ENCODE measurements around the gene RABAC1. TPM values are rescaled to one million over a fixed set of nuclear protein-coding genes. Genes with fewer than 3 reads are reported as not detected.

The RABAC1 gene
- total and polyA plus RNA-seq, 2 donors from 2014 or later, result 146 to 333 TPM

DNA sequence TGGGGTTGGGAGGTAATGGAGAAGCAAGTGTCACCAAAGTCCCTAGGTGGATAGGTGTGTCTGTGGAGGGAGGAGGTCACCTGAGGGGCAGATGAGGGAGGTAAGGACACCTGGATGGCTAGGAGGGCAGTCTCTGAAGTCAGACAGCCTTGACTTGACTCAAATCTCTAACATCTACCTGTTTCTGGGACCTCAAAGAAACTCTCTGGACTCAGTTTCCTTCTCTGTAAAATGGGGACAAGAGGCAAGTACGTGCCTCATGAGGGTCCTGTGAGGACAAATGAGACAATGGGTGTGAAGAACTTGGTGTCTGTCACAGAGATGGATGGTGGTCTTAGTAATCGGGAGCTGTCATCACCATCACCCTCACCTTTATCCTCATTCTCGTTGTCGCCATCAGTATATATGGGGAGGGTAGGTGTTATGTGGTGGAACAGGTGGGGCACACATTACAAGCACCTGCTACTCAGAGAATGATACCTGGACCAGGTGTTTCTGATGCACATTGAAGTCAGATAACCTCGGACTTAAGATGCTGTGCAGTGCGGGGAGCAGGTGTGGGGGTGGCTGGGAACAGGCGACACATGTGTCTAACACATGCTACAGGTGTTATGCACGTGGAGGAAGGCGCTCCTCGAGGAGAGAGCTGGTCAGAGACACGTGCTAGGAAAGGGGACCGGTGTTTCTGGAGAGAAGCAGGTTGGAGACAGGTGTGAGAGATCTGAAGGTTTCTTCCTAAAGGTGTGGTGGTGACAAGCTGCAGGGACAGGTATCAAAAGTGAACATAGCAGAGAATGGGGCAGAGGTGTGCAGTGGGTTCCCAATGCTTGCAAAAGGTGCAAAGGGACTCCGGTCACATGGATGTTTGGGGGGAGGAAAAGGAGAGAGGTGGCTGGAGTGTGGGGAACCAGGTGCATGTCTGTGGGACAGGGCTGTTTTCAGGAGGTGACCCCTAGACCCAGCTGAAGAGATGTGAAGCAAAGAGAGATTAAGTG, 34.7 kb downstream of the RABAC1 start:
- Histone ChIP-seq H3K9me3 (ENCODE audit: control insufficient read depth in 2 of 3, insufficient read depth in 1 of 3, low read length in 3 of 3) (peaks cover 0 to 4% (median 0%) of the 10 kb centered on the region in 3 donors), H3K9ac (ENCODE audit: low read length in 3 of 3) (no peak overlapping the region), H3K36me3 (ENCODE audit: control insufficient read depth in 2 of 3, insufficient read depth in 3 of 3, low read length in 3 of 3) (no peaks in the 10 kb centered on the region), H3K4me3 (ENCODE audit: low read length in 3 of 3) (no peak overlapping the region), H3K27ac (ENCODE audit: low read depth in 2 of 2, low read length in 2 of 2) (no peak overlapping the region), H3K4me1 (ENCODE audit: control insufficient read depth in 2 of 3, insufficient read depth in 2 of 3, low read depth in 1 of 3, low read length in 3 of 3) (peaks cover 0 to 6% (median 4%) of the 10 kb centered on the region in 3 donors), H3K27me3 (ENCODE audit: control insufficient read depth, insufficient read depth, low read length) (peaks cover 68% of the 10 kb centered on the region)
- TF ChIP-seq, protein P1, sequence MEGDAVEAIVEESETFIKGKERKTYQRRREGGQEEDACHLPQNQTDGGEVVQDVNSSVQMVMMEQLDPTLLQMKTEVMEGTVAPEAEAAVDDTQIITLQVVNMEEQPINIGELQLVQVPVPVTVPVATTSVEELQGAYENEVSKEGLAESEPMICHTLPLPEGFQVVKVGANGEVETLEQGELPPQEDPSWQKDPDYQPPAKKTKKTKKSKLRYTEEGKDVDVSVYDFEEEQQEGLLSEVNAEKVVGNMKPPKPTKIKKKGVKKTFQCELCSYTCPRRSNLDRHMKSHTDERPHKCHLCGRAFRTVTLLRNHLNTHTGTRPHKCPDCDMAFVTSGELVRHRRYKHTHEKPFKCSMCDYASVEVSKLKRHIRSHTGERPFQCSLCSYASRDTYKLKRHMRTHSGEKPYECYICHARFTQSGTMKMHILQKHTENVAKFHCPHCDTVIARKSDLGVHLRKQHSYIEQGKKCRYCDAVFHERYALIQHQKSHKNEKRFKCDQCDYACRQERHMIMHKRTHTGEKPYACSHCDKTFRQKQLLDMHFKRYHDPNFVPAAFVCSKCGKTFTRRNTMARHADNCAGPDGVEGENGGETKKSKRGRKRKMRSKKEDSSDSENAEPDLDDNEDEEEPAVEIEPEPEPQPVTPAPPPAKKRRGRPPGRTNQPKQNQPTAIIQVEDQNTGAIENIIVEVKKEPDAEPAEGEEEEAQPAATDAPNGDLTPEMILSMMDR (IDR thresholded peaks at IDR 0.05; ENCODE audit: borderline replicate concordance, extremely low read depth, insufficient read depth), result no peak
- intact Hi-C loops (cut with DNase I), result no loop called here
- DNase-seq (no peak), FAIRE-seq (no peak)

DNA sequence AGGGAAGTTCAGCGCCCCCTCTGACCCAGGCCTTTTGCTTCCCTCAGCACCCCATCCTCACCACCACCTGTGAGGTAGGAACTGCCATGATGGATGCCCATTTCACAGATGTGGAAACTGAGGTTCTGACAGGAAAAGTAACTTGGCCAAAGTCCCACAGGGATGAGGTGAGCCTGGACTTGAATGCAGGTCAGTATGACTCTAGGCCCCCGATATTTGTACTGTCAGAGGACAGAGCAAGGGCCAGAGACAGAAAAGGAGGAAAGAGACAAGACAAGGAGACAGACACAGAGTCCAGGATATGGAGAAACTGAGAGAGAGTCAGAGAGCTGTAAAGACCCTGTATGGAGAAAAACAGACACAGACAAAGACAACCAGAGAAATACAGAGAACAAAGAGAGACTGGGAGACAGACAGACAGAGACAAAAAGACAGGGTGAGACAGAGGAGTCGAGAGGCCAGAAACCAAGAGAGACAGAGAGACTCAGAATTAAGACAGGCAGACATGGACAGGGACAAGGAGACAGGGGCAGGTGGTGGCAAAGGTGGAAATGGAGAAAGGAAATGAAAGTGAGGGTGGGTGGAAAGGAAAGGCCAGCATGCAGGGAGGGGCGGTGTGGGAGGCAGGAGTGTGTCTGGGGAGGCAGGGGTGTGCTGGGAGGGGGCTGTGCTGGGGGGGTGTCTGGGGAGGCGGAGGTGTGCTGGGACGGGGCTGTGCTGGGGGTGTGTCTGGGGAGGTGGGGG, 35.9 kb downstream of the RABAC1 start:
- no peak overlapping the region for H3K9ac ChIP-seq (ENCODE audit: low read length in 3 of 3)
- intact Hi-C loops (cut with DNase I), result no loop called here
- TF ChIP-seq, protein P1 (IDR thresholded peaks at IDR 0.05; ENCODE audit: borderline replicate concordance, extremely low read depth, insufficient read depth), result no peak
- no peaks in the 10 kb centered on the region for H3K36me3 ChIP-seq (ENCODE audit: control insufficient read depth in 2 of 3, insufficient read depth in 3 of 3, low read length in 3 of 3)
- H3K9me3 ChIP-seq (ENCODE audit: control insufficient read depth in 2 of 3, insufficient read depth in 1 of 3, low read length in 3 of 3), result peaks cover 0 to 4% (median 0%) of the 10 kb centered on the region in 3 donors
- peaks cover 69% of the 10 kb centered on the region for H3K27me3 ChIP-seq (ENCODE audit: control insufficient read depth, insufficient read depth, low read length)
- no peak overlapping the region for H3K27ac ChIP-seq (ENCODE audit: low read depth in 2 of 2, low read length in 2 of 2)
- H3K4me3 ChIP-seq (ENCODE audit: low read length in 3 of 3), result no peak overlapping the region
- FAIRE-seq, result no peak
- no peaks in the 10 kb centered on the region for H3K4me1 ChIP-seq (ENCODE audit: control insufficient read depth in 2 of 3, insufficient read depth in 2 of 3, low read depth in 1 of 3, low read length in 3 of 3)
- DNase-seq, result no peak

DNA sequence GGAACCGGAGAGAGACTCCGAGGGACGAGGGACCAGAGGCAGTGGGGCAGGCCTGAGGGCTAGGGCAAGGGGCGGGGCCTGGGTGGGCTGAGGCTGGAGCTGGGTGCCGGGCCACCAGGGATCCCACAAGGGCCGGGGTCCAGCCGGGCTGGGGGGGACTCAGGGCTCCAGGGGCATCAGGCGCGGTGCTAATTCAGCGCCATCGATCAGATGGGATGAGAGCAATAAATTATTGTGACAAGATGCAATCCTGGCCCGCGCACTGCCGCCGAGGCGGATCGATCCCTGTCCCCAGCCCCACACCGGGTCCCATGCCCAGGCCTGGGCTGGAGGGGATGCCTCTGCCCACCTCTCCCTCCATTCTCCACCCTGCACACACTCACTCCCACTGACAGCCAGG, 36.5 kb downstream of the RABAC1 start:
- no peaks in the 10 kb centered on the region for H3K36me3 ChIP-seq (ENCODE audit: control insufficient read depth in 2 of 3, insufficient read depth in 3 of 3, low read length in 3 of 3)
- DNase-seq, result peak in 1 of 5 donors; percentile 56
- H3K4me1 ChIP-seq (ENCODE audit: control insufficient read depth in 2 of 3, insufficient read depth in 2 of 3, low read depth in 1 of 3, low read length in 3 of 3), result no peaks in the 10 kb centered on the region
- no peak overlapping the region for H3K4me3 ChIP-seq (ENCODE audit: low read length in 3 of 3)
- peaks cover 0 to 4% (median 0%) of the 10 kb centered on the region in 3 donors for H3K9me3 ChIP-seq (ENCODE audit: control insufficient read depth in 2 of 3, insufficient read depth in 1 of 3, low read length in 3 of 3)
- FAIRE-seq, result no peak
- TF ChIP-seq, protein P1 (IDR thresholded peaks at IDR 0.05; ENCODE audit: borderline replicate concordance, extremely low read depth, insufficient read depth), result no peak
- no peak overlapping the region for H3K9ac ChIP-seq (ENCODE audit: low read length in 3 of 3)
- H3K27me3 ChIP-seq (ENCODE audit: control insufficient read depth, insufficient read depth, low read length), result peaks cover 70% of the 10 kb centered on the region
- H3K27ac ChIP-seq (ENCODE audit: low read depth in 2 of 2, low read length in 2 of 2), result no peak overlapping the region
- intact Hi-C loops (cut with DNase I), result no loop called here

All from kidney (tissue), 14 donors.